Measurements from ENCODE around the gene UBR7.
A peak's percentile ranks its signal among the peaks of the same experiment; 100 is the strongest.
"Not testable (repeated sequence)": the region's sequence is repeated elsewhere in the genome, so short reads cannot be mapped to it uniquely, and the experiment has no call there.

UBR7 gene

GRCh38 chr14:93195316-93195999 lies 11.6 kb upstream of the UBR7 start:
- no peak for DNase-seq (ENCODE audit: low spot score)

GRCh38 chr14:93199031-93199430 lies 8.0 kb upstream of the UBR7 start:
- DNase-seq (ENCODE audit: low spot score), result no peak

GRCh38 chr14:93200553-93200952 lies 6.5 kb upstream of the UBR7 start:
- no peak for DNase-seq (ENCODE audit: low spot score)

GRCh38 chr14:93201155-93201704 lies 5.8 kb upstream of the UBR7 start:
- no peak for DNase-seq (ENCODE audit: low spot score)

- peak; percentile 14 for DNase-seq (ENCODE audit: low spot score)
Observed at GRCh38 chr14:93207468-93208308, 632 bp downstream of the UBR7 start.

- no peak for DNase-seq (ENCODE audit: low spot score)
Observed at GRCh38 chr14:93212432-93212831, 5.4 kb downstream of the UBR7 start.

- DNase-seq (ENCODE audit: low spot score), result no peak
Observed at GRCh38 chr14:93214598-93214997, 7.5 kb downstream of the UBR7 start.

- DNase-seq (ENCODE audit: low spot score), result peak; percentile 56
Observed at GRCh38 chr14:93219103-93219726, 12.2 kb downstream of the UBR7 start.

- no peak for DNase-seq (ENCODE audit: low spot score)
Observed at GRCh38 chr14:93220509-93220908, 13.5 kb downstream of the UBR7 start.

GRCh38 chr14:93223565-93223964 lies 16.5 kb downstream of the UBR7 start:
- no peak for DNase-seq (ENCODE audit: low spot score)

- no peak for DNase-seq (ENCODE audit: low spot score)
Observed at GRCh38 chr14:93228550-93228949, 21.5 kb downstream of the UBR7 start.

GRCh38 chr14:93230539-93230938 lies 23.5 kb downstream of the UBR7 start:
- no peak for DNase-seq (ENCODE audit: low spot score)

GRCh38 chr14:93231129-93231979 lies 24.3 kb downstream of the UBR7 start:
- DNase-seq (ENCODE audit: low spot score), result no peak

GRCh38 chr14:93232159-93232558 lies 25.1 kb downstream of the UBR7 start:
- DNase-seq (ENCODE audit: low spot score), result no peak

- not testable (repeated sequence) for DNase-seq (ENCODE audit: low spot score)
Observed at GRCh38 chr14:93233078-93233477, 26.0 kb downstream of the UBR7 start.

GRCh38 chr14:93234798-93235197 lies 27.7 kb downstream of the UBR7 start:
- no peak for DNase-seq (ENCODE audit: low spot score)

GRCh38 chr14:93239869-93240677 lies 33.0 kb downstream of the UBR7 start:
- no peak for DNase-seq (ENCODE audit: low spot score)

GRCh38 chr14:93240678-93241000 lies 33.6 kb downstream of the UBR7 start:
- no peak for DNase-seq (ENCODE audit: low spot score)

GRCh38 chr14:93245764-93246420 lies 38.8 kb downstream of the UBR7 start:
- no peak for DNase-seq (ENCODE audit: low spot score)

- no peak for DNase-seq (ENCODE audit: low spot score)
Observed at GRCh38 chr14:93246534-93246933, 39.5 kb downstream of the UBR7 start.
